Mesendoderm (in vitro differentiated cells): ENCODE data around the gene MARCKSL1.
A peak's percentile ranks its signal among the peaks of the same experiment; 100 is the strongest.
"Not testable (repeated sequence)": the region's sequence is repeated elsewhere in the genome, so short reads cannot be mapped to it uniquely, and the experiment has no call there.

Source experiments
- DNase-seq: peaks from one replicate; pipeline ENCODE4 v3.0.0; 2013
- H2AK5ac ChIP-seq: 2 replicates; pipeline ENCODE4 v1.6.1; 2013; ENCODE audit warnings: low read length, inconsistent platforms
- H2BK120ac ChIP-seq: 2 replicates; pipeline ENCODE4 v1.6.1; 2013; ENCODE audit warnings: low read depth, mild to moderate bottlenecking, low read length, moderate library complexity, mixed read lengths
- H2BK15ac ChIP-seq: replicated peaks from 2 replicates; pipeline ENCODE4 v1.6.1; 2013; ENCODE audit warnings: low read depth, mild to moderate bottlenecking, moderate library complexity
- H2BK5ac ChIP-seq: 2 replicates; pipeline ENCODE4 v1.6.1; 2013; ENCODE audit warnings: low read length, inconsistent platforms
- H3K18ac ChIP-seq: 2 replicates; pipeline ENCODE4 v1.6.1; 2013; ENCODE audit warnings: mild to moderate bottlenecking, low read length, mixed read lengths
- H3K23ac ChIP-seq: one replicate; pipeline ENCODE4 v1.6.1; 2013; ENCODE audit warnings: low read length
- H3K27ac ChIP-seq: 2 replicates; pipeline ENCODE4 v1.5.1; 2013; ENCODE audit warnings: low read depth, mild to moderate bottlenecking, inconsistent platforms, low read length, moderate library complexity
- H3K27me3 ChIP-seq: 2 replicates; pipeline ENCODE4 v1.6.1; 2013; ENCODE audit warnings: low read length, control low read depth, mild to moderate bottlenecking, inconsistent platforms; ENCODE audit not compliant: insufficient read depth, poor library complexity
- H3K36me3 ChIP-seq: 2 replicates; pipeline ENCODE4 v1.6.1; 2013; ENCODE audit warnings: low read length, inconsistent platforms; ENCODE audit not compliant: control insufficient read depth, insufficient read depth
- H3K4ac ChIP-seq: one replicate; pipeline ENCODE4 v1.6.1; 2013; ENCODE audit warnings: low read depth, mild to moderate bottlenecking, low read length, moderate library complexity
- H3K4me1 ChIP-seq: 2 replicates; pipeline ENCODE4 v1.6.1; 2013; ENCODE audit warnings: low read depth, low read length, inconsistent platforms; ENCODE audit not compliant: control insufficient read depth
- H3K4me2 ChIP-seq: 2 replicates; pipeline ENCODE4 v1.6.1; 2013; ENCODE audit warnings: low read length
- H3K4me3 ChIP-seq: 2 replicates; pipeline ENCODE4 v1.5.1; 2013; ENCODE audit warnings: mild to moderate bottlenecking, low read length
- H3K56ac ChIP-seq: one replicate; pipeline ENCODE4 v1.6.1; 2013; ENCODE audit warnings: low read length
- H3K79me1 ChIP-seq: 2 replicates; pipeline ENCODE4 v1.6.1; 2013; ENCODE audit warnings: low read length, inconsistent platforms
- H3K79me2 ChIP-seq: 2 replicates; pipeline ENCODE4 v1.6.1; 2013; ENCODE audit warnings: mild to moderate bottlenecking, low read length; ENCODE audit not compliant: control insufficient read depth, insufficient read depth
- H3K9ac ChIP-seq: 2 replicates; pipeline ENCODE4 v1.6.1; 2013; ENCODE audit warnings: low read length, inconsistent platforms
- H4K5ac ChIP-seq: one replicate; pipeline ENCODE4 v1.6.1; 2013; ENCODE audit warnings: low read length
- H4K8ac ChIP-seq: one replicate; pipeline ENCODE4 v1.6.1; 2013; ENCODE audit warnings: low read depth, mild to moderate bottlenecking, control low read depth, low read length, moderate library complexity
- WGBS: extraction: QIAGEN DNeasy Blood & Tissue Kit; methylation state at CpG from one replicate; pipeline ENCODE4 v1.1.7; 2013; ENCODE audit warnings: low lambda C conversion rate, missing lambda C conversion rate; ENCODE audit not compliant: insufficient coverage; ENCODE audit errors: extremely low coverage; 5-methylcytosine and 5-hydroxymethylcytosine counted together

The MARCKSL1 gene

DNA sequence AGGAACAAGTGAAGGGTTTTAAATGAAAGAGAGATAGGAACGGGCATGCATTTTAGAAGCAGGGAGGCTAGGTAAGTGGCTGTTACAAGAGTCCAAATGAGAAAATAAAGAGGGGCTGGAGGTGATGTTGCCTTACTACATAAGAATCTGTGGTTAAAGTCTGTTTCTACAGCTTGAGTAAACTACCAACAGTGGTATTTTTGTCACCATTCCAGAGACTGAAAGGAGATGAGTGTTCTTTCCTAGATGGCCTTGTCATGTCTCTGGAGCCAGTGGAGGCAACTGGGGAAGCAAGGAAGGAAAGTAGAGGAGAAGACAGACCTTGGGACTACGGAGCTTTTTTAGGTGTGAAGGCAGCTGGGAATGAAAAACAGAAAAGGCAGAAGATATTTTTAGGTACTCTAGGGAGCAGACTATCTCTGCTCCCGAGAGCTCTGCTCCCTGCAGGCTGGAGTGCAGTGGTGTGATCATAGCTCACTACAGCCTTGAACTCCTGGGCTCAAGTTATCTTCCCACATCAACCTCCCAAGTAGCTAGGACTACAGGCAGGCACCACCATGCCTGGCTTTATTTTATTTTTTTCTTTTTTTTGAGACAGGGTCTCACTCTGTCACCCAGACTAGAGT is 31.9 kb downstream of the MARCKSL1 start:
- H2AK5ac ChIP-seq = no peak overlapping the region
- no peak overlapping the region for H3K27ac ChIP-seq
- DNase-seq = no peak
- H3K56ac ChIP-seq = no peak overlapping the region
- no peak overlapping the region for H3K4ac ChIP-seq
- no peak overlapping the region for H3K23ac ChIP-seq
- H3K79me1 ChIP-seq = peaks cover 2% of the 10 kb centered on the region
- no peak overlapping the region for H3K9ac ChIP-seq
- H4K5ac ChIP-seq = no peak overlapping the region
- peaks cover 2% of the 10 kb centered on the region for H3K4me1 ChIP-seq
- no peaks in the 10 kb centered on the region for H3K79me2 ChIP-seq
- H3K4me3 ChIP-seq = no peak overlapping the region
- H4K8ac ChIP-seq = no peak overlapping the region
- no peak overlapping the region for H2BK15ac ChIP-seq
- H2BK5ac ChIP-seq = no peak overlapping the region
- H3K36me3 ChIP-seq = peaks cover 4% of the 10 kb centered on the region
- H3K18ac ChIP-seq = no peak overlapping the region
- no peak overlapping the region for H2BK120ac ChIP-seq
- no peak overlapping the region for H3K4me2 ChIP-seq
- WGBS = no CpG with 5 or more reads among the region's 3 CpGs
- no peaks in the 10 kb centered on the region for H3K27me3 ChIP-seq

DNA sequence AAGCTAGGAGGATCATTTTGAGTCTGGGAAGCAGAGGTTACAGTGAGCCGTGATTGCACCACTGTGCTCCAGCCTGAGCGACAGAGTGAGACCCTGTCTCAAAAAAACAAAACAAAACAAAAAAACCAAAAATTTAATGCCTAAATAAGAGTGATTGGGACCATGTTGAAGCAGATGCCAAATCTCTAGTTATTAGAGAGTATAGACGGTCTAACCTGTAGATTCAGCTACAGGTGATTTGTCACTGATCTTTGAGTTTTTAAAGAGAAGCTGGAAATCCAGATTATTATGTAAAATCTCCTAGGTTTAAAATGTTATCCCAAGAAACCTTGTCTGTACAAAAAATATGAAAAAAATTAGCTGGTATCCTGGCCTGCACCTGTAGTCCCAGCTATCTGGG is 32.7 kb downstream of the MARCKSL1 start:
- Histone ChIP-seq H3K4me1 (peaks cover 2% of the 10 kb centered on the region), H2BK5ac (no peak overlapping the region), H4K8ac (no peak overlapping the region), H3K4me2 (no peak overlapping the region), H2AK5ac (no peak overlapping the region), H3K23ac (no peak overlapping the region), H3K36me3 (peaks cover 4% of the 10 kb centered on the region), H3K4me3 (no peak overlapping the region), H3K56ac (no peak overlapping the region), H3K4ac (no peak overlapping the region), H3K27ac (no peak overlapping the region), H2BK120ac (no peak overlapping the region), H3K79me1 (peaks cover 2% of the 10 kb centered on the region), H3K79me2 (no peaks in the 10 kb centered on the region), H3K9ac (no peak overlapping the region), H2BK15ac (no peak overlapping the region), H4K5ac (no peak overlapping the region), H3K27me3 (no peaks in the 10 kb centered on the region), H3K18ac (no peak overlapping the region)
- WGBS = no CpG with 5 or more reads among the region's 3 CpGs
- DNase-seq = no peak

DNA sequence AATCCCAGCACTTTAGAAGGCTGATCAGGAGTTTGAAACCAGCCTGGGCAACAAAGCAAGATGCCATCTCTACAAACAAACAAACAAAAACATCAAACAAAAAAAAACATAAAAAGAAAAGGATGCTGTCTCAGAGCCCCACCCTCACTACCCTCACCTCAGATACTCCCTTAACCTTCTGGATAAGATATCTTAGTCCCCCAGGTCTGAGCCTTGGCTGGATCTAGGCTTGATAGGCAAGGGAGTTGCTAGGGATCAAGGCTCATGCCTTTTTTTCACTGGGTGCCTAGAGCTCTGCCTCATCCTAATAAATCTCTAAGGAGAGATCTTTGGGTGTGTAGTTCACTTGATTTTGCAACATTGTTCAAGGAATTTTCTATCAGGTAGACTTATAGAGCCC is 36.7 kb downstream of the MARCKSL1 start:
- Histone ChIP-seq H3K79me1 (peaks cover 10% of the 10 kb centered on the region), H2AK5ac (no peak overlapping the region), H3K4ac (no peak overlapping the region), H4K5ac (no peak overlapping the region), H3K27me3 (no peaks in the 10 kb centered on the region), H2BK5ac (no peak overlapping the region), H2BK120ac (no peak overlapping the region), H3K4me3 (no peak overlapping the region), H3K56ac (no peak overlapping the region), H4K8ac (no peak overlapping the region), H2BK15ac (no peak overlapping the region), H3K4me1 (peaks cover 2% of the 10 kb centered on the region), H3K27ac (no peak overlapping the region), H3K36me3 (peaks cover 4% of the 10 kb centered on the region), H3K9ac (no peak overlapping the region), H3K4me2 (no peak overlapping the region), H3K23ac (no peak overlapping the region), H3K79me2 (peaks cover 4% of the 10 kb centered on the region), H3K18ac (no peak overlapping the region)
- no peak for DNase-seq

DNA sequence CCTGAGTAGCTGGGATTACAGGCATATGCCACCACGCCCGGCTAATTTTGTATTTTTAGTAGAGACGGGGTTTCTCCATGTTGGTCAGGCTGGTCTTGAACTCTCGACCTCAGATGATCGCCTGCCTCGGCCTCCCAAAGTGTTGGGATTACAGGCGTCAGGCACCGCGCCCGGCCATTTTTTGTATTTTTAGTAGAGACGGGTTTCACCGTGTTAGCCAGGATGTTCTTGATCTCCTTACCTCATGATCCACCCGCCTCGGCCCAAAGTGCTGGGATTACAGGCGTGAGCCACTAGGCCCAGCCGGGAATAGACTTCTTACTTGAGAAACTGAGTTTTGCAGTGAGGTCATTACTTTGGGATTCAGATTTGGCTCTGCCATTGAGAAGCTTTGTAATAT is 37.8 kb downstream of the MARCKSL1 start:
- not testable (repeated sequence) for H2AK5ac ChIP-seq, H4K5ac ChIP-seq, H3K79me1 ChIP-seq, H3K27me3 ChIP-seq, H2BK15ac ChIP-seq, H3K4ac ChIP-seq, H3K23ac ChIP-seq, H2BK120ac ChIP-seq, H3K4me1 ChIP-seq, H4K8ac ChIP-seq, DNase-seq, H3K79me2 ChIP-seq, H3K18ac ChIP-seq, H3K36me3 ChIP-seq, H3K4me2 ChIP-seq, H3K4me3 ChIP-seq, H2BK5ac ChIP-seq, H3K9ac ChIP-seq, H3K56ac ChIP-seq, H3K27ac ChIP-seq
- WGBS = no CpG with 5 or more reads among the region's 16 CpGs

DNA sequence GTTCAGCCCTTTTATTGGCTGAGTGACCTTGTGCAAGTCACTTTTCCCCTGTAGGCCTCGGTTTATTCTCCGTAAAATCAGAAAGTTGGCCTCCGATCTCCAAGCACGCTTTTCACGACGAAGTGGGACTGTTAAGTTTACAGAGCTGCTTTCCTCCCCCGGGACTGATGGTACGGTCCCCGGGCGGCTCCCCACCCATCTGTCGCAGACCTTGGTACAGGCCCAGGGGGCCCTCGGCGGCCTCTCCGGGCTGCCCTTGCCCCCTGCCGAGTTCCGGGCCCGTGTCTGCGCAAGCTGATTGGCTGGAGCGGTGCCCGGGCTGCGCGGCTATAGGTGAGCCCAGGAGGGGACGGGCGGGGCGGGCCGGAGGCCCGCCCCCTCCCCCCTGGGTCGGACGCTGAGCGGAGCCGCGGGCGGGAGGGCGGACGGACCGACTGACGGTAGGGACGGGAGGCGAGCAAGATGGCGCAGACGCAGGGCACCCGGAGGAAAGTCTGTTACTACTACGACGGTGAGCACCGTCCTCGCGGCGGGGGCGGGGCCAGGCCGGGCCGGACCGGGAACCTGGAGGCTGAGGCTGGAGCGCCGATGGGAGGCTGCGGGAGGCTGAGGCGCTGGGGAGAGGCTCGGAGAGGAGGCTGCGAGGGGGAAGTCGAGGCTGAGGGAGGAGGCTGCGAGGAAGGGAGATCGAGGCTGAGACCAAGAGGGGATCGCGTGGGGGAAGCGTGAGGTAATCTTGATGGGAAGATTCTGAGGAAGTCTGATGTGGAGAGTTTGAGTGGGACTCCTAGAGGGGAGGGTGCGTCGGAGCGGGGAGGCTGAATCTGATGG is 44.1 kb downstream of the MARCKSL1 start, which contains the start of gene HDAC1:
Gene HDAC1, plus strand, starts transcription at position 376 of the 831 bp plus-strand sequence. Its CDS starts 87 bp downstream, at position 463.
- DNase-seq = peak; percentile 93
- no CpG with 5 or more reads among the region's 67 CpGs for WGBS

More for the DNA sequence above, 44.1 kb downstream of the MARCKSL1 start, which contains the start of gene HDAC1:
- Histone ChIP-seq H3K27ac (peak within 1 kb of the TSS; percentile 66), H3K79me2 (peaks cover 4% of the 10 kb centered on the region), H3K18ac (peak within 1 kb of the TSS; percentile 70), H3K4me3 (peak within 1 kb of the TSS; percentile 93), H2AK5ac (peak within 1 kb of the TSS; percentile 49), H4K8ac (peak within 1 kb of the TSS; percentile 100), H3K4me1 (no peaks in the 10 kb centered on the region), H3K56ac (peak within 1 kb of the TSS; percentile 97), H3K79me1 (peaks cover 9% of the 10 kb centered on the region), H3K27me3 (no peaks in the 10 kb centered on the region), H3K23ac (peak within 1 kb of the TSS; percentile 45), H4K5ac (peak within 1 kb of the TSS; percentile 87), H3K4me2 (peak within 1 kb of the TSS; percentile 82), H2BK5ac (peak within 1 kb of the TSS; percentile 50), H3K4ac (peak within 1 kb of the TSS; percentile 89), H3K36me3 (no peaks in the 10 kb centered on the region), H2BK15ac (peak within 1 kb of the TSS; percentile 59), H3K9ac (peak within 1 kb of the TSS; percentile 90), H2BK120ac (no peak within 1 kb of the TSS)
